WTC11 (cell line): ENCODE data around the gene GCSAM.

Experiments used
- TF ChIP-seq, protein P1 (sequence below): fragments of 200-600 bp; IDR thresholded peaks from 2 replicates; pipeline ENCODE4 v1.8.0; 2022; ENCODE audit warnings: antibody characterized with exemption
- TF ChIP-seq, protein P2 (sequence below): sonication (generic); formaldehyde crosslinking; IDR thresholded peaks from 2 replicates; pipeline ENCODE4 v1.8.1; 2022; ENCODE audit warnings: missing genetic modification reagents, borderline replicate concordance

DNA sequence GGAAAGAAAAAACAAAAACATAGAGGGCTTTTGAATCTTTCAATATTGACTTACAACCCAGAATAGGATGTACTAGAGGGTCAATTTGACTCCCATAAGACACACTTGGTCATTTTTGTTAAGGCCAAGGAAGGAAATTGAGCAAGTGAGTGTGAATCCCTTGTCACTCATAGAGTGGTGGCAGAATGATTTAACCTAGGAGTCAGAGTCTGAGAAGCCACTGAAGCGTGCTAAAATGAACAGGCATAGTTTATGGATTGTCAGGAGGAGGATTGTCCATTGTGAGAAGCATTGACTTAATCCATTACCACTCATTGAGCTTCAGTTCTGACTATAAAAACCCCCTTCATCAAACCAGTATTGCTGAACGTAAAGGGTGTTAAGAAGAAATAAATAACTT is 8.2 kb upstream of the GCSAM start:
- TF ChIP-seq, protein P1, sequence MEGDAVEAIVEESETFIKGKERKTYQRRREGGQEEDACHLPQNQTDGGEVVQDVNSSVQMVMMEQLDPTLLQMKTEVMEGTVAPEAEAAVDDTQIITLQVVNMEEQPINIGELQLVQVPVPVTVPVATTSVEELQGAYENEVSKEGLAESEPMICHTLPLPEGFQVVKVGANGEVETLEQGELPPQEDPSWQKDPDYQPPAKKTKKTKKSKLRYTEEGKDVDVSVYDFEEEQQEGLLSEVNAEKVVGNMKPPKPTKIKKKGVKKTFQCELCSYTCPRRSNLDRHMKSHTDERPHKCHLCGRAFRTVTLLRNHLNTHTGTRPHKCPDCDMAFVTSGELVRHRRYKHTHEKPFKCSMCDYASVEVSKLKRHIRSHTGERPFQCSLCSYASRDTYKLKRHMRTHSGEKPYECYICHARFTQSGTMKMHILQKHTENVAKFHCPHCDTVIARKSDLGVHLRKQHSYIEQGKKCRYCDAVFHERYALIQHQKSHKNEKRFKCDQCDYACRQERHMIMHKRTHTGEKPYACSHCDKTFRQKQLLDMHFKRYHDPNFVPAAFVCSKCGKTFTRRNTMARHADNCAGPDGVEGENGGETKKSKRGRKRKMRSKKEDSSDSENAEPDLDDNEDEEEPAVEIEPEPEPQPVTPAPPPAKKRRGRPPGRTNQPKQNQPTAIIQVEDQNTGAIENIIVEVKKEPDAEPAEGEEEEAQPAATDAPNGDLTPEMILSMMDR = no peak
- TF ChIP-seq, protein P2, sequence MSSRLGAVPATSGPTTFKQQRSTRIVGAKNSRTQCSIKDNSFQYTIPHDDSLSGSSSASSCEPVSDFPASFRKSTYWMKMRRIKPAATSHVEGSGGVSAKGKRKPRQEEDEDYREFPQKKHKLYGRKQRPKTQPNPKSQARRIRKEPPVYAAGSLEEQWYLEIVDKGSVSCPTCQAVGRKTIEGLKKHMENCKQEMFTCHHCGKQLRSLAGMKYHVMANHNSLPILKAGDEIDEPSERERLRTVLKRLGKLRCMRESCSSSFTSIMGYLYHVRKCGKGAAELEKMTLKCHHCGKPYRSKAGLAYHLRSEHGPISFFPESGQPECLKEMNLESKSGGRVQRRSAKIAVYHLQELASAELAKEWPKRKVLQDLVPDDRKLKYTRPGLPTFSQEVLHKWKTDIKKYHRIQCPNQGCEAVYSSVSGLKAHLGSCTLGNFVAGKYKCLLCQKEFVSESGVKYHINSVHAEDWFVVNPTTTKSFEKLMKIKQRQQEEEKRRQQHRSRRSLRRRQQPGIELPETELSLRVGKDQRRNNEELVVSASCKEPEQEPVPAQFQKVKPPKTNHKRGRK (CRISPR knock-in tag) = no peak
